ENCODE measurements around the gene PLCD1.

- TF ChIP-seq, protein P1, sequence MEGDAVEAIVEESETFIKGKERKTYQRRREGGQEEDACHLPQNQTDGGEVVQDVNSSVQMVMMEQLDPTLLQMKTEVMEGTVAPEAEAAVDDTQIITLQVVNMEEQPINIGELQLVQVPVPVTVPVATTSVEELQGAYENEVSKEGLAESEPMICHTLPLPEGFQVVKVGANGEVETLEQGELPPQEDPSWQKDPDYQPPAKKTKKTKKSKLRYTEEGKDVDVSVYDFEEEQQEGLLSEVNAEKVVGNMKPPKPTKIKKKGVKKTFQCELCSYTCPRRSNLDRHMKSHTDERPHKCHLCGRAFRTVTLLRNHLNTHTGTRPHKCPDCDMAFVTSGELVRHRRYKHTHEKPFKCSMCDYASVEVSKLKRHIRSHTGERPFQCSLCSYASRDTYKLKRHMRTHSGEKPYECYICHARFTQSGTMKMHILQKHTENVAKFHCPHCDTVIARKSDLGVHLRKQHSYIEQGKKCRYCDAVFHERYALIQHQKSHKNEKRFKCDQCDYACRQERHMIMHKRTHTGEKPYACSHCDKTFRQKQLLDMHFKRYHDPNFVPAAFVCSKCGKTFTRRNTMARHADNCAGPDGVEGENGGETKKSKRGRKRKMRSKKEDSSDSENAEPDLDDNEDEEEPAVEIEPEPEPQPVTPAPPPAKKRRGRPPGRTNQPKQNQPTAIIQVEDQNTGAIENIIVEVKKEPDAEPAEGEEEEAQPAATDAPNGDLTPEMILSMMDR (IDR thresholded peaks at IDR 0.05; ENCODE audit: low read depth, low read length): no peak
- TF ChIP-seq EZH2phosphoT487 (IDR thresholded peaks at IDR 0.05; ENCODE audit: low read depth): no peak
These were observed 41.7 kb downstream of the PLCD1 start for GRCh38 chr3:37987751-37988179.

Measured in OCI-LY3 (cell line).